Gastrocnemius medialis (tissue), 4 donors: ENCODE measurements around the gene FRMPD4. TPM values are rescaled to one million over a fixed set of nuclear protein-coding genes. Genes with fewer than 3 reads are reported as not detected.

Experiments used
- ATAC-seq, 2 donors: fragments of 150-250 bp; one replicate each; pipeline ENCODE4 v1.9.1; 2016
- DNase-seq, 2 donors: peaks; one replicate each; pipeline ENCODE4 v3.0.0-alpha.2; 2019
- H3K27ac ChIP-seq, 4 donors: fragments of 200-600 bp; sonication (generic); 1 replicate in 1 of 4; 2 replicates in 3 of 4; pipeline ENCODE4 v1.5.1; 2016 to 2018; ENCODE audit warnings: mild to moderate bottlenecking in 2 of 4, moderate library complexity in 1 of 4
- H3K27me3 ChIP-seq, 3 donors: fragments of 200-600 bp; sonication (generic) in 2 of 3; 1 replicate in 1 of 3; 2 replicates in 2 of 3; pipeline versions ENCODE4 v1.5.1 to v1.6.0; 2016 to 2019; ENCODE audit warnings: mild to moderate bottlenecking in 1 of 3, moderate library complexity in 1 of 3
- H3K36me3 ChIP-seq, 2 donors: fragments of 200-600 bp; sonication (generic) in 1 of 2; one replicate each; pipeline ENCODE4 v1.5.1; 2017 to 2018
- H3K4me1 ChIP-seq, 2 donors: fragments of 200-600 bp; sonication (generic) in 1 of 2; one replicate each; pipeline ENCODE4 v1.5.1; 2016 to 2017; ENCODE audit warnings: mild to moderate bottlenecking in 2 of 2
- H3K4me3 ChIP-seq, 4 donors: fragments of 200-600 bp; sonication (generic) in 3 of 4; 1 replicate in 1 of 4; 2 replicates in 3 of 4; pipeline ENCODE4 v1.5.1; 2016 to 2019; ENCODE audit warnings: mild to moderate bottlenecking in 2 of 4
- H3K9me3 ChIP-seq, 3 donors: fragments of 200-600 bp; sonication (generic) in 2 of 3; 1 replicate in 1 of 3; 2 replicates in 2 of 3; pipeline ENCODE4 v1.5.1; 2016 to 2019
- POLR2A ChIP-seq, 2 donors: fragments of 450-650 bp; IDR thresholded peaks; one replicate each; pipeline ENCODE4 v1.6.1; 2017; ENCODE audit warnings: antibody characterized with exemption in 2 of 2, mild to moderate bottlenecking in 2 of 2, moderate library complexity in 2 of 2
- in situ Hi-C, 4 donors: fragments of 200-750 bp; cut with MboI; loops; one replicate each; pipeline versions ENCODE4 v1.15.0 to v1.8.0; 2017; ENCODE audit warnings: low sequenced_read_pairs in 4 of 4
- intact Hi-C: fragments of 100-400 bp; cut with DNase I; formaldehyde crosslinking; loops from one replicate; pipeline ENCODE4 v1.15.1; 2023; ENCODE audit warnings: low total_unique reads
- total RNA-seq, 4 donors: library from RNA; depleted of rRNA; stranded (reverse); fragments of >200 nt; gene quantifications; one replicate each; pipeline versions ENCODE4 v1.1.0 to v1.2.3, GENCODE V29; 2016
- TF ChIP-seq, protein P1 (sequence below), 5 experiments: fragments of 450-650 bp in 3 of 5; fragments of 200-600 bp in 2 of 5; sonication (generic) in 2 of 5; IDR thresholded peaks in 4 of 5; conservative IDR thresholded peaks in 1 of 5; 1 replicate in 4 of 5; 2 replicates in 1 of 5; pipeline ENCODE4 v1.5.1; 2016 to 2019; ENCODE audit warnings: antibody characterized with exemption in 5 of 5, mild to moderate bottlenecking in 3 of 5, moderate library complexity in 3 of 5

Gene FRMPD4
- total RNA-seq, 4 donors from 2014 or later = 0.02 TPM; not detected in 3

DNA sequence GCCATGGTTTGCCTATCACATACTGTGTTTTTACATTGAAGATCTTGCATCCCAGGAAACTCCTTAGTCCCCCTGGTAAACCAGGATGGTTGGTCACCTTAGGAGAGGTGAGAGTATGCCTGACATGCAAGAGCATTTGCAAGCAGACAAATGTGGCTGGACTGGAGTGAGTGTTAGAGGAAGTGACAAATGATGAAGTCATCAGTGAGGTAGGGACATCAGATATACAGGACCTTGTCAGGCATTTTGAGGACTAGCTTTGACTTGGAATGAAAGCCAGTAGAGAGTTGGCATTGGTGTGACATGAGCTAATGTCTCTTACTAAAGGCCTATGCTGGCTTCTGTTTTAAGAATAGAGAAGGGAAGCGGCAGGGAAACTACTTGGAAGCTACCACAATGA lies 124.9 kb downstream of the FRMPD4 start:
- TF ChIP-seq, protein P1, sequence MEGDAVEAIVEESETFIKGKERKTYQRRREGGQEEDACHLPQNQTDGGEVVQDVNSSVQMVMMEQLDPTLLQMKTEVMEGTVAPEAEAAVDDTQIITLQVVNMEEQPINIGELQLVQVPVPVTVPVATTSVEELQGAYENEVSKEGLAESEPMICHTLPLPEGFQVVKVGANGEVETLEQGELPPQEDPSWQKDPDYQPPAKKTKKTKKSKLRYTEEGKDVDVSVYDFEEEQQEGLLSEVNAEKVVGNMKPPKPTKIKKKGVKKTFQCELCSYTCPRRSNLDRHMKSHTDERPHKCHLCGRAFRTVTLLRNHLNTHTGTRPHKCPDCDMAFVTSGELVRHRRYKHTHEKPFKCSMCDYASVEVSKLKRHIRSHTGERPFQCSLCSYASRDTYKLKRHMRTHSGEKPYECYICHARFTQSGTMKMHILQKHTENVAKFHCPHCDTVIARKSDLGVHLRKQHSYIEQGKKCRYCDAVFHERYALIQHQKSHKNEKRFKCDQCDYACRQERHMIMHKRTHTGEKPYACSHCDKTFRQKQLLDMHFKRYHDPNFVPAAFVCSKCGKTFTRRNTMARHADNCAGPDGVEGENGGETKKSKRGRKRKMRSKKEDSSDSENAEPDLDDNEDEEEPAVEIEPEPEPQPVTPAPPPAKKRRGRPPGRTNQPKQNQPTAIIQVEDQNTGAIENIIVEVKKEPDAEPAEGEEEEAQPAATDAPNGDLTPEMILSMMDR (IDR thresholded peaks at IDR 0.05 in 4 of 5, conservative IDR thresholded peaks at IDR 0.05 in 1 of 5) = no peak
- no peak for TF ChIP-seq POLR2A (IDR thresholded peaks at IDR 0.05)
- no peak overlapping the region for H3K27ac ChIP-seq
- ATAC-seq = no peak
- in situ Hi-C loops (no loop called here), intact Hi-C loops (no loop called here)
- no peaks in the 10 kb centered on the region for H3K36me3 ChIP-seq
- H3K9me3 ChIP-seq = no peaks in the 10 kb centered on the region
- no peaks in the 10 kb centered on the region for H3K4me1 ChIP-seq
- no peak overlapping the region for H3K4me3 ChIP-seq
- peaks cover 0 to 2% (median 0%) of the 10 kb centered on the region in 3 donors for H3K27me3 ChIP-seq
- DNase-seq = no peak

DNA sequence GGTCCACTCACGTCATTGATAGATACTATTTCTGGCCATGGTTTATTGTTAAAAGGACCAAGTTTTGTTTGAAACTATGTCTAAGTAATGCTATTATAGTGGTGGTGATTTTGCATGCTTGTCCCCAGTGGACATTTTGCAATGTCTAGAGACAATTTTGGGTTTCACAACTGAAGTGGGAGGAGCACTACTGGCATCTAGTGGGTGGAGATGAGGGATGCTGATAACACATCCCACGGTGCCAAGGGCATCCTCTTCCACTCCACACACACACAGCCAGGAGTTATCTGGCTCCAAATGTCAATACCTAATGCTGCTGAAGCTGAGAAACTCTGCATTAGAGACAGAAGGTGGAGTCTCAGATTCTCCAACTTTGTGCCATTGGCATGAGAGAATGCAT lies 131.2 kb downstream of the FRMPD4 start:
- intact Hi-C loops = no loop called here

DNA sequence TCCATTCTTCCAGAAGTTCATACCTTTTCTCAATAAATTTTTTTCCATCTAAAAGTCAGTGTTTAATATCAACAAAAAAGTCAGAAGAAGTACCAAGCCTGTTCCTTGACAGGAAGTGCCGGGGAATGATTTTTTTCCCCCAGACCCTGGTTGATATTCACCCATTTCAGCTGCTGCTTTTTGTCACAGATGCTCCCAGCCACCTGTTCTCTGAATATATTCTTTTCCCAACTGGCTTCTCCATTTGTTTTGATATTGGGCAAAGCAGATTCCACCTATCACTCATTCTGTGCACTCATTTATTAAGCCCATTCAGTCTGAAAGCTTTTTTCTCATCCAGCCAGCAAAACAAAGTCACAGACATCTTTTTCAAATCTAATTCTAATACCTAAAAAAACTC lies 139.9 kb downstream of the FRMPD4 start:
- Histone ChIP-seq H3K4me3 (no peak overlapping the region), H3K36me3 (no peaks in the 10 kb centered on the region), H3K4me1 (no peaks in the 10 kb centered on the region), H3K27ac (no peak overlapping the region), H3K9me3 (no peaks in the 10 kb centered on the region), H3K27me3 (no peaks in the 10 kb centered on the region)
- ATAC-seq (no peak), DNase-seq (no peak)
- in situ Hi-C loops = no loop called here
- intact Hi-C loops = no loop called here
- TF ChIP-seq, protein P1 (IDR thresholded peaks at IDR 0.05 in 4 of 5, conservative IDR thresholded peaks at IDR 0.05 in 1 of 5) = no peak
- TF ChIP-seq POLR2A (IDR thresholded peaks at IDR 0.05) = no peak

More for the DNA sequence above, 131.2 kb downstream of the FRMPD4 start:
- Histone ChIP-seq H3K27ac (no peak overlapping the region), H3K27me3 (no peaks in the 10 kb centered on the region), H3K4me1 (no peaks in the 10 kb centered on the region), H3K36me3 (no peaks in the 10 kb centered on the region), H3K9me3 (no peaks in the 10 kb centered on the region), H3K4me3 (no peak overlapping the region)
- in situ Hi-C loops = no loop called here
- no peak for ATAC-seq
- no peak for TF ChIP-seq POLR2A (IDR thresholded peaks at IDR 0.05)
- TF ChIP-seq, protein P1 (IDR thresholded peaks at IDR 0.05 in 4 of 5, conservative IDR thresholded peaks at IDR 0.05 in 1 of 5) = no peak
- DNase-seq = no peak

DNA sequence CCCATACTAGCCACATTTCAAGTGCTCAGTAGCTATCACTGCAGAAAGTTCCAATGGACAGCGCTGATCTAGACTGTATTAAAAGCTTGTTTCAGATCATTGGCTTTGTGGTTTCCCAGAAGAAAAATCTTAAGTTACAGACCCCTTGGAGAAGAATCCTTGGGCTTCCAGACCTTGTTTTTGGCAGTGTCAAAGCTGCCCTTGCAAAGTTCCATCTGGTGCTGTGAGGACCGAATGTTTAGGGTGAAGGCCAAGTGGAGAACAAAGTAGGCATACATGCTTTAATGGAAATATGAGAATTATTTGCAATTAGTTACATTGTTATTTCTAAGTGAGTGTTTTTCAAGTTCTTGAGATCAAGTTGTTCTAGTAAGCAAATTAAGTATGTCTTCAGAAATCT lies 144.7 kb downstream of the FRMPD4 start:
- DNase-seq = no peak
- H3K4me3 ChIP-seq = no peak overlapping the region
- no peaks in the 10 kb centered on the region for H3K4me1 ChIP-seq
- in situ Hi-C loops (no loop called here), intact Hi-C loops (no loop called here)
- ATAC-seq = no peak
- no peaks in the 10 kb centered on the region for H3K9me3 ChIP-seq
- H3K27ac ChIP-seq = no peak overlapping the region
- TF ChIP-seq POLR2A (IDR thresholded peaks at IDR 0.05) = no peak
- TF ChIP-seq, protein P1 (IDR thresholded peaks at IDR 0.05 in 4 of 5, conservative IDR thresholded peaks at IDR 0.05 in 1 of 5) = no peak
- no peaks in the 10 kb centered on the region for H3K36me3 ChIP-seq
- H3K27me3 ChIP-seq = no peaks in the 10 kb centered on the region
